CD4-positive, alpha-beta T cell treated with Interleukin-12 subunit alpha and Interleukin-12 subunit beta, for 1 hour (primary cell): ENCODE results near the gene YIPF2.
"Not testable (repeated sequence)": the region's sequence is repeated elsewhere in the genome, so short reads cannot be mapped to it uniquely, and the experiment has no call there.

ENCODE experiments used
- DNase-seq: peaks from one replicate; pipeline ENCODE4 v3.0.0-alpha.2; 2020

The YIPF2 gene

DNA sequence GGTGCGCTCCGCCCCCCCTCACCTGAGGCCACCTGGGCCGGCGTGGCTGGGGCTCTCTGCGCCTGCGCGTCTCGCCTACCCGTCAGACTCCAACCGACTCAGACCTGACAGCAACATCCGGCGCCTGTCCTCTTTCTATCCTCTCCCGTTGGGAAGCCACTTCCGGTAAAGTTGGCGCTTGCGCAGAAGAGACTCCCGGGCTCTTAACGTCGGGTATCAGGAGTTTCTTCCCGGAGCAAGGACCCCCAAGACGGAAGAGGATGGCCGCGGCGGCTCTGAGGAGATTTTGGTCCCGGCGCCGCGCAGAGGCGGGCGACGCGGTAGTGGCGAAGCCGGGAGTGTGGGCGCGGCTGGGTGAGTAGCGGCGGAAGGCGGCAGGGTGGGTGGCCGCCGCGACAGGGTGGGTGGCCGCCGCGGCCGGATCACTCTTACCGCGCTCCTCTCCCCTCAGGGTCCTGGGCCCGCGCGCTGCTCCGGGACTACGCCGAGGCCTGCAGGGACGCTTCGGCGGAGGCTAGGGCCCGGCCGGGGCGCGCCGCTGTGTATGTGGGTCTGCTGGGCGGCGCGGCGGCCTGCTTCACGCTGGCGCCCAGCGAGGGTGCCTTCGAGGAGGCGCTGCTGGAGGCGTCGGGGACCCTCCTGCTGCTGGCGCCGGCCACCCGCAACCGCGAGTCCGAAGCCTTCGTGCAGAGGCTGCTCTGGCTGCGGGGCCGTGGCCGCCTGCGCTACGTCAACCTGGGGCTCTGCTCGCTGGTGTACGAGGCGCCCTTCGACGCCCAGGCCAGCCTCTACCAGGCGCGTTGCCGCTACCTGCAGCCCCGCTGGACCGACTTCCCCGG is at the start of gene YIPF2, which contains the start of gene TIMM29:
TSS of gene YIPF2 (minus strand) at position 77 of the 839 bp plus-strand sequence. CDS start 229 bp downstream, outside the sequence.
TSS of gene TIMM29 (plus strand) at position 249 of the 839 bp plus-strand sequence. CDS start at position 261, 12 bp downstream.
- DNase-seq, result peak; percentile 96

DNA sequence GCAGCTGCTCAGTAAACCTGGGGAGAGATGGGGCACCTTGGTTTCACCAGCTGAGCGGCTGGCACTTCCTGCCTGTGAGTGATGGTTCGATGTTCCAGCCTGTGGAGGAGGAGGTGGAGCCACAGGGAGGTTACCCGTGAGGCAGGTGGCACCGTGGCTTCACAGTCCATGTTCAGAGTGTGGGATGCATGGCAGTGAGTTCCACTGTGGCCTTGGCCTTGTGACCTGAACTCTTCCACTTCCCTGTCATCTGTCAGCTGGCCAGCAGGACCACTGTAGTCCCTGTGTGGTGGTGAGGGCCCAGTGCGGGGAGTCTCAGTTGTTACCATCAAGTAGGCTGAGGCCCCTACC is 49.3 kb upstream of the YIPF2 start:
- no peak for DNase-seq

- DNase-seq, result no peak
These were observed 47.9 kb upstream of the YIPF2 start for GRCh38 chr19:10976131-10976892.

DNA sequence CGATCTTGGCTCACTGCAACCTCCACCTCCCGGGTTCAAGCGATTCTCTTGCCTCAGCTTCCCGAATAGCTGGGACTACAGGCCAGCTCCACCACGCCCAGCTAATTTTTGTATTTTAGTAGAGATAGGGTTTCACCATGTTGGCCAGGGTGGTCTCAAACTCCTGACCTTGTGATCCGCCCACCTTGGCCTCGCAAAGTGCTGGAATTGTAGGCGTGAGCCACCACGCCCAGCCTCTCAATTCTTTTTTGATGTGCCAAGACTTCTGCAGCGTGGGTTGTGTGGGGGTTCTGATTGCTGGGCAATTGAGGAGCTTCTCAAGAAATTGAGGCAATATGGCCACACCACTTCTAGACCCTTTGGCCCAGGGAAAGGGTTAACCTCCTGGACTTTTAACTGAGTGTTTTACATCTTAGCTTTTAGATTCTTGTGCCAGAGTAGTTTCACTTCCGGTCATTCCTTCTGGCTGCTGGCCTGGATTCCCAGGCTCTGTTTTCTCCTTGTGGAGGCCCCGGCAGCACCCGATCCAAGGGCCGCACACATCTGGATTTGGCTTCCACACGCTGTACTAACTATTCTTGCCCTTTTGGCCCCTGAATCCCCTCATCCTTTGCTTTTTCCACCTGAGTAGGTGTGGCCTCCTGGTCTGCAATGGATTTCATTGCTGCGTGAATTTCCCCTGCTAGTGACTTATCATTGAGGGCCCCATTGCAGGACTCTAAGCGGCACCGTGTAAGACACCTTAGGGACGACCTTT is 47.1 kb upstream of the YIPF2 start:
- DNase-seq, result no peak

DNA sequence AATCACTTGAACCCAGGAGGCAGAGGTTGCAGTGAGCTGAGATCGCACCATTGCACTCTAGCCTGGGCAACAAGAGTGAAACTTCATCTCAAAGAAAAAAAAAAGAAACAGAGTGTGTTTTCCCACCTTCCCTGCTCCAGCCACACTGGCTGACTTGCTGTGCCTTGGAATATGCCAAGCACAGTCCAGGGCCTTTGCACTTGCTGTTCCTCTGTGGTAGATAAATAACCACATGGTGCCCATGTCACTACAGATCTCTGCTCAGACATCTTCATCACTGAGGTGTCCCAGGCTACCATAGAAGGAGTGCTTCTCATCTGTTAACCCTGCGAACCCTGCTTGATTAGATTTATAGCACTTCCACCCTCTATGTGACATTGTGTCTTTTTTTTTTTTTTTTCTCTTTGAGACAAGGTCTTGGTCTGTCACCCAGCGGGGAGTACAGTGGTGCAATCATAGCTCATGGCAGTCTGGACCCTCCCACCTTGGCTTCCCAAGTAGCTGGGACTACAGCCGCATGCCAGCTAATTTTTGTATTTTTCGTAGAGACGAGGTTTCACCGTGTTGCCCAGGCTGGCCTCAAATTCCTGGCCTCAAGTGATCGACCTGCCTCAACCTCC is 42.8 kb upstream of the YIPF2 start:
- no peak for DNase-seq

GRCh38 chr19:10968527-10969135 is 40.2 kb upstream of the YIPF2 start:
- no peak for DNase-seq

- no peak for DNase-seq
These were observed 38.4 kb upstream of the YIPF2 start for GRCh38 chr19:10966809-10967208.

DNA sequence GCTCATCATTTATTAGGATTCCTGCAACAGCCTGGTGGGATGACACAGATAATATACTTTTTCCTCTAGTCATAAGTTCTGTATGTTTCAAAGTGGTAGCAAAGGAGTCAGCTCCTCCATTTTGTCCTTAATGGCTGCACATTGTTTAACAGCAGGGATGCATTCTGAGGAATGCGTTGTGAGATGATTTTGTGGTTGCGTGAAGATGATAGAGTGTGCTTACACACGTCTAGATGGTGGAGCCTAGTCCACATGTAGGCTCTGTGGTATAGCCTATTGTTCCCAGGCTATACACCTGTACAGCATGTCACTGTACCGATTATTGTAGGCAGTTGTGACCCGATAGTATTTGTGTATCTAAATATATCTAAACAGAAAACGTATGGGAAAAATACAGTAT is 37.0 kb upstream of the YIPF2 start:
- DNase-seq, result no peak

- DNase-seq, result no peak
These were observed 36.5 kb upstream of the YIPF2 start for GRCh38 chr19:10964903-10965302.

DNA sequence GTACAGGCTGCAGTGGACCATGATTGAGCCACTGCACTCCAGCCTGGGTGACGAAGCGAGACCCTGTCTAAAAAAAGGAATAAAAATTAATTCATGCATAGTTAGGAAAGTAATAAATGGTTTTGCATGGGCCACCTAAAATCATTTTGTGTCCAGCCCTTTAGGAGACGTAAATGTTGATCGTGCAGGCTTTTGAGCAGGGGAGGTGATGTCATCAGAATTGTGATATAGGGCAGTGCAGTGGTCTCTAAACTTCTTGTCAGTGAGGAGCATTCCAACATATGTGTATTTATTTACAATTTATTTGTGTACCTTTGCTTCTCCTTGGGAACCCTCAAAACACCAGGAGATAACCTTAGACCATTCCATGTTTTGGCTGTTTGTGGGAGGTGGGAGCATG is 35.4 kb upstream of the YIPF2 start:
- DNase-seq, result no peak

GRCh38 chr19:10962863-10963262 is 34.4 kb upstream of the YIPF2 start:
- DNase-seq, result no peak

- DNase-seq, result peak; percentile 9
These were observed 32.8 kb upstream of the YIPF2 start for GRCh38 chr19:10961073-10961860.

GRCh38 chr19:10960314-10961072 is 32.1 kb upstream of the YIPF2 start, which contains the start of gene SMARCA4:
SMARCA4 (plus strand) TSS chr19:10961030; CDS start chr19:10984152, 23,122 bp downstream.
- DNase-seq, result peak; percentile 98

DNA sequence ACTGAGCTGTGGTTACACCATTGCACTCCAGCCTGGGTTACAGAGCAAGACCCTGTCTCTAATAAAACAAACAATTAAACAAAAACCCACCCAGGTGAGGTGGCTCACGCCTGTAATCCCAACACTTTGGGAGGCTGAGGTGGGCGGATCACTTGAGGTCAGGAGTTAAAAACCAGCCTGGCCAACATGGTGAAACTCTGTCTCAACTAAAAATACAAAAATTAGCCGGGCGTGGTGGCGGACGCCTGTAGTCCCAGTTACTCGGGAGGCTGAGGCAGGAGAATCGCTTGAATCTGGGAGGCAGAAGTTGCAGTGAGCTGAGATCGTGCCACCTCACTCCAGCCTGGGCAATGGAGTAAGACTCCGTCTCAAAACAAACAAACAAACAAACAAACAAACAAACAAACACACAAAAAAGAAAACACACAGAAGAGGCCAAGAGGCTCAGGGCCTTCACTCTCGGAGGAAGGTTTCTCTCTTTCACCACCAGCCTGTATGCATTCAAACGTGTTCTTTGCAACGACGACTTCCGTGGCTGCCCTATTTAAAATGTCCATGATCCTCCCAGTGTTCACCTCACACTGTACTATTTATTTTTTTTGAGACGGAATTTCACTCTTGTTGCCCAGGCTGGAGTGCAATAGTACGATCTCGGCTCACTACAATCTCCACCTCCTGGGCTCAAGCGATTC is 31.0 kb upstream of the YIPF2 start:
- DNase-seq, result not testable (repeated sequence)

- no peak for DNase-seq
These were observed 24.4 kb upstream of the YIPF2 start for GRCh38 chr19:10952809-10953208.

GRCh38 chr19:10946958-10947657 is 18.7 kb upstream of the YIPF2 start:
- no peak for DNase-seq

GRCh38 chr19:10945264-10945663 is 16.8 kb upstream of the YIPF2 start:
- no peak for DNase-seq

DNA sequence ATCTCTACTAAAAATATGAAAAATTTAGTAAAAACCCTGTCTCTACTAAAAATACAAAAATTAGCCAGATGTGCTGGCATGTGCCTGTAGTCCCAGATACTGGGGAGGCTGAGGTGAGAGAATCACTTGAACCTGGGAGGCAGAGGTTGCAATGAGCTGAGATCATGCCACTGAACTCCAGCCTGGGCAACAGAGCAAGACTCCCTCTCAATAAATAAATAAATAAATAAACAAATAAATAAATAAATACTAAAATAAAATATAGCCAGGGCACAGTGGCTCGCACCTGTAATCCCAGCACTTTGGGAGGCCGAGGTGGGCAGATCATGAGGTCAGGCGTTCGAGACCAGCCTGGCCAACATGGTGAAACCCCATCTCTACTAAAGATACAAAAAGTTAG is 15.0 kb upstream of the YIPF2 start:
- DNase-seq, result not testable (repeated sequence)

- not testable (repeated sequence) for DNase-seq
These were observed 13.2 kb upstream of the YIPF2 start for GRCh38 chr19:10941649-10942048.
